Hematopoietic multipotent progenitor cell treated with erythropoietin and hydrocortisone succinate and interleukin-3 and kit ligand, for 6 days (in vitro differentiated cells): ENCODE measurements around the gene PDE6B.

Experiments used
- DNase-seq: peaks from one replicate; pipeline ENCODE4 v3.0.0-alpha.2; 2015

PDE6B gene

DNA sequence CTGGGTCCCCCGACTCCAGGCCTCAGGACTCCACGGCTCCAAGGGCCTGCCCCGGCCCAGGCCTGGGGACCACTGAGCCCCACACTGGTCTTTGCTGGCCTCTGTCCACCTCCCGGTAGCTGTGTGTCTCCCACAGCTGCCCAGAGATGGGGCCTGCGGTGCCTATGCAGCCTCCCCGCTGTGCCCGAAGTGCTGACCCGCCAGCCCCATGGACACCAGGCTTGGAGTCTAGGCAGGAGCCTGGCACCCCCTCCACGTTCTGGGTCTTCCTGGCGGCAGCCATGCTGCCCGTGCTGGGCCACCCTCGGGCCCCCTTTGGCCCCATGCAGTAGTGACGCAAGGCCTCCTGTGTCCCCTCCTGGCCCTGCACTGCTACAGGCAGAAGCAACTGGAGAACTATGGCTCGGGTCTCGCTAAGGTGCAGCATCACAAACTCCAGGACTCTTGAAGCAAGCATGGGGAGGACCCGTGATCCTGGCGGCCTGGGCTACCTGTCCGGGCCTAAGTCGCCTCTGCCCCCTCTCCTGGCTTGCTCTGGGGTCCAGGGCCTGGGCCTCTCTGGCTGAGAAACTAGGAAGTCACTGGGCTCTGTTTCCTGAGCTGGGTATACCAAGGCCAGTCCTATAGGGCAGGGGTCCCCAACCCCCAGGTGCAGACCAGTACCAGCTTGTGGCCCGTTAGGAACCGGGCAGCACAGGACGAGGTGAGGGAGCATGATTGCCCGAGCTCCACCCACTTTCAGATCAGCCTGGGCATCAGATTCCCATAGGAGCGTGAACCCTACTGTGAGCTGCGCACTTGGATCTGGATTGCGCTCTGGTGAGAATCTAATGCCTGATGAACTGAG lies 49.9 kb downstream of the PDE6B start:
- peak; percentile 43 for DNase-seq

DNA sequence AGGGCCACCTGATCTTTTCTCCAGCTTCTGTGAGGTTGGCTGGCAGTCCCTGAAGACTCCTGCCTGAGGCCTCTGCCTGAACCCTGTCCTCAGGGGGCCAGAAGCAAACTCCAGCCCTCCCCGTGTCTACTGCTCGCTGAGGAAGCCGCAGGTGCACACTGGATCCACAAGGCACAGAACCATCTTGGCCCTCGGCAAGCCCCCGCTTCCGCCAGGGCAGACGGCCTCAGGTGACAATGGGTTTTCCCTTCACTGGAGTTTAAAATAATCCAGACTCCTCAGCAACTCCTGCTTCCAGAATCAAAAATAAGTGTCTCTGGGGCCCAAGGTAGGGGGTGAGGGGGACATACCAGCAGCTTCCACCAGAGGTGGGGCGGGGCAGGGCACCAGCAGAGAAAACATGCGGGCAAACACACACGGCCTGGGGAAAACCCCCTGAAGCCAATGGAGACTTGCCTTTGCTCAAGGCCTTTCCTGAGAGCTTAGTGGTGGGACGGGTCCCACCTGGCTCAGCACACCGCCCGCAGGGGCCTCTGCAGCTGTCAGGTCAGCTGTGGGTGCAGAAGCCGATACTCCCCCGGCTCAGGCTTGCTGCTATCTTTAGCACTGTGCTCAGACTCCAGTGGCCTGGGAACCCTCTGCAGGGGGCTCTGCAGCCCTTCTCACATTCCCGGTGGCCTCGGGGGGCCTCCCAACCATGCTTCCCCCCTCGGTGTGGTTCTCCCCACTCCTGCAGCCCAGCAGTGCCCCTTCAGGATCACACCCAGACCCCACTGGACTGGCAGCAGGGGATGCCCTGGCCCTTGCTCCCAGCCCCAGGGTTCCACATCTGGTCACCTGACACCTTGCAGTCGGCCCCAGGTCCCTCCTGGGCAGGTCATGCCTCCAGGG lies 50.9 kb downstream of the PDE6B start:
- no peak for DNase-seq

GRCh38 chr4:676871-677235 lies 51.5 kb downstream of the PDE6B start:
- DNase-seq: no peak

DNA sequence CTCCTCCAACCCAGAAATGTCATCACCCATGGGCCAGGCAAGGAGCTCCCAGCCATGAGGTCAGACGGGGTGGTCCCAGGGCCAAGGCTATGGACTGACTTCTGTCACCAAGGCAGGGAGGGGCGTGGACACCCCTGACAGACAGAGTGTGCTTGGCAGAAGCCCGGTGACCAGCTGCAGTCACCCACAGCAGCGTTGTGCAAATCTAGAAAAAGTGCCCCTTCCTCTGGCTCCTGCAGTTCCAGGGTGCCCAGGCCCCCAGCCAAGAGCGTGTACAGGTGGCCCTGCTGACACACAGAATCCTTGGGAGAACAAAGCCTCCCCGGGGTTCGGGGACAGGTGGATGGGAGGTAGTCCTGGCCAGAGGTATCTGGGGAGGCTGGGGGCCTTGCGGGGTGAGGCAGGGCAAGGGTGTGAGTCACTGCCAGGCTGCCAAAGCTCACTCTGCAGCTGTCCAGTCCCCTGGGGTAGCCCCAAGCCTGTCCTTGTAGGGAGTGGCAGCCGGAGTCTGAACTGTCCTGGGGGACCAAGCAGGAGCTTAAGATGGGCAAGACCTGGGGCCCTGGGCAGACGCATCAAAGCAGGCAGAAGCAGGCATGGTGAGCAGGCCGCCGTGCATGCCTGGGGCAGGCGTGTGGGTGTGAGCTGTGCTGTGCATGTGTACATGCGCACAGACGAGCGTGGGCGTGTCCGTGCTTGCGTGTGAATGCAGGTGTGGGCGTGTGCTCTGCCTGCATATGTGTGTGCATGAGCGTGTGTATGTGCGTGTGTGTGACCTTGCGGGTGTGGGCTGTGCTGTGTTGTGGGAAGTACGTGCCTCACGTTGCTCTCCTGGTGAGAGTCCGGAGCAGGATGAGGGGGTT lies 52.3 kb downstream of the PDE6B start:
- DNase-seq: no peak

- no peak for DNase-seq
Observed at GRCh38 chr4:678331-679103, 53.1 kb downstream of the PDE6B start.

- no peak for DNase-seq
Observed at GRCh38 chr4:679104-679481, 53.7 kb downstream of the PDE6B start.

- no peak for DNase-seq
Observed at GRCh38 chr4:679629-680028, 54.3 kb downstream of the PDE6B start.

DNA sequence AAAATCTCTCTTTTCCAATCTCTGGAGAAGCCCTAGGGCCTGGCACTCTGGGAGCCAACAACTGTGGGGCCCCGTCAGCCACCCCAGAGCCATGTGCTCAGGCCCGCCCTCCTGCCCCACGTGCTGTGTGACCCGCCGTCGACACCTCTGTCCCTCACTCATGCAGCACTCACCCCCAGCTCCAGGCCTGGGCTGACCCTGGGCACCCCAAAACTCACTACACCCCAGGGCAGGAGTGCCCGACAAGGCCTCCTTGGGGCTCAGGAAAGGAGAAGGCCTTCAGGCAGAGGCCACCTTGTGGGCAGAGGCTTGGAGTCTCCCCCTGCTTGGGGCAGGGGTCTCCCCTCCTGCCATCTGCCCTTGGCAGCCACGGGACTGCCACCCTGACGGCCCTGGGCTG lies 54.7 kb downstream of the PDE6B start:
- no peak for DNase-seq

GRCh38 chr4:680551-680927 lies 55.2 kb downstream of the PDE6B start:
- DNase-seq: no peak

DNA sequence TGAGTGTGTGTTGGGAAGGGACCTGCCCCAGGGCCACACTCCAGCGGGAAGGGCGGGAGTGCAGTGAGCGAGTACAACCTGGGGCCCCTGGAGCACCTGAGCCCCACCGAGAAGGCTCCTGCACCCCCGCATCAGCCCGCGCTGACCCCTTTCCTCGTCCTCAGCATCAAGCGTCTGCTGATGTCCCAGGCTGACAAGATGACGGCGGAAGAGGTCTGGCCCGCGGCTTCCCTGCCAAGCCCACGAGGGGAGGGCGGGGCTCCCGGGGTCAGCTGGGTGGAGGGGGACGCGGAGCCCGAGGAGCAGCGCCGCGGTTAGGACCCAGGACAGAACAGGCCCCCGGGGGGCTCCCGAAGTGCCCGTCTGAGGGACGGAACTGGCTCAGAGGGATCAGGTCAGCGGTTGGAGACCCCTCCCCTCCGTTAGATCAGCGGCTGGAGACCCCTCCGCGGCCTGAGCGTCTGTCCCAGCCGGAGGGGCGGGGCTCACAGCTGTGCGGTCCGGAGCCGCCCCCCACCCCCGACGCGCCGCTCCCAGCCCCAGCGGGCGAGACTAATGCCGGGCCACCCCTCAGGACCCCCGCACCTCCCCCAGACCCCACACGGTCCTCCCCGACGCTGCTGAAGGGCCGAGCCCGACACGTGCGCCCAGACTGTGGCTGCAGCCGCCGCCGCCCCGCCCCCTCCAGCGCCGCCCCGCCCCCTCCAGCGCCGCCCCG lies 55.7 kb downstream of the PDE6B start:
- peak; percentile 88 for DNase-seq

- no peak for DNase-seq
Observed at GRCh38 chr4:681736-682451, 56.5 kb downstream of the PDE6B start.

DNA sequence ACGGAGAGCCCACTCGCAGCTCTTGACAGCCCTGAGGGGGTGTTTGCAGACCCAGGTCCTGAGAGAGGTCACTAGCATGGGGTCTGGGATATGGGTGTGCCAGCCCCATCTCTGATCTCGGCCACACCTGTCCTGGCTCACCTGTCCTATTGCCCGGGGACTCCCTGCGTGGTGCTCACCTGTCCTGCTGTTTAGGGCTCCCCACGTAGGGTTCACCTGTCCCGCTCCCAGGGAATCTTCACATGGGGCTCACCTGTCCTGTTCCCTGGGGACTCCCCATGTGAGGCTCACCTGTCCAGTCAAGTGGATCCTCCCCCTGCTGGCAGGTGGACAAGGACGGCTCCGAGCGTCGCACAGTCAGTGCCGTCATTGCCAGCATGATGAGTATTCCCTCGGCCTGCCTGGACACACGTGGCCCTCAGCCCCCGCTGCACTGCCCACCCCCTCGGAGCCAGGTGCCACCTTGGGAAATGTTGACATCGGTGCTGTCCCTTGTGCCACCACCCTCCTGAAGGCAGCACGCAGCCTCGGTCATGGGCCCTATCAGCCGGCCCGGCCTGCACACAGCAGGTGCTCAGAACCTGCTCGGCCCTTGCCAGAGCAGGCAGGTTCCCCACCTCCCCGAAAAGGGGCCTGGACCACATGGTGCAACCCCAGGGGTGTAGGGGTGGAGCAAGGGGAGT lies 57.3 kb downstream of the PDE6B start:
- no peak for DNase-seq

- no peak for DNase-seq
Observed at GRCh38 chr4:683247-683897, 58.0 kb downstream of the PDE6B start.

DNA sequence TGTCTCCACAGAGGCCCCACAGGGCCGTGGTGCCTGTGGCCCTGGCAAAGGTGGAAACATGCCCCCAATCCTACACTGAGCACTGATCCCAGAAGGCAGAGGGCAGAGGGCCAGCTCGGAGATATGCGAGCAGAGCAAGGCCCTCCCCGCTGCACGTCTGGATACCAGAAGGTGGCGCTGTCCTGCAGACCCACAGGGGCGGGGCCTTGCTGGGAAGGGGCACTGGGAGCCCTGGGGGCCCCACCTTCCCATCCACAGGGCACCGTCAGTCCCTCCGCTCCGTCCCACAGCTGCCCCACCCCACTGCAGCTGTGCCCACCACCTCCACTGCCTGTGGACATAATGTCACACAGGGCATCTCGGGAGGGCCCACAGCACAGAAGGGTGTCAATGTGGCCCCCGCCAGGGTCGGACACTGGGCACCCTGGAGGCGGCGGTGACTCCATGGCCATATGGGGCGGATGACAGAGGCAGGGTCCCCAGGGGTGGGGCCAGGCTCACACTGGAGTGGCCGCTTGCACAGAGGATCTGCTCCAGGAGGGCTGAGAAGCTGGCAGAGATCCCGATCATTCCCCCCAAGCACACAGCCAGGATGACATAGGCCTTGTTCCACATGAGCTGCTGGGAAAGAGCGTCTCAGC lies 58.7 kb downstream of the PDE6B start:
- peak; percentile 86 for DNase-seq

- DNase-seq: peak; percentile 2
Observed at GRCh38 chr4:684623-685327, 59.4 kb downstream of the PDE6B start.

GRCh38 chr4:685679-686412 lies 60.5 kb downstream of the PDE6B start:
- DNase-seq: no peak

DNA sequence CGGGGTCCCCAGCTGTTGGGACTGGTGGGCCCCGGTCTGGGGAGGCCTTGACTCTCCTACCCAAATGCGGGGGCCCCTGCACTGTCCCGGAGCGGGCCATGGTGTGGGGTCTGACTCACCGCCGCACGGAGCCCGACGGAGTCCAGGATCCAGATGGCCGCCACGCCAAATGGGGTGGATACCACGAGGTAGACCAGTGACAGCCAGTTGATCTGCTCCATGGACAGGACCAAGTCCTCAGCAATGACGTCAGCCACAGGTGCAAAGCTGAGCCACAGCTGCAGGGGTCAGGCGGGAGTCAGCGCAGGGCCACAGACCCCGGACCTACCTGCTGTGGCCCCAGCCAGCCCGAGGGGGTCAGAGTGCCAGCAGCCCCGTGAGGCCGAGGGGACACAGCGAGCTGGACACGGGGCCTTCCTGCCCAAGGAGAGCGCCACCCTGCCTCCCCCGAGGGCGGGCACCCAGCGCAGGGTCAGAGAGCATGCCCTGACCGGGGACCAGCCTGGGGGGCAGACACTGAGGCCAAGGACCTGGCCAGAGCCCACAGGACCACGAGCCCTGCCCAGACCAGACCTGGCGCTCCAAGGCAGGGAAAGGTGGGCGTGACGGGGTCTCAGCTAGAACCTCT lies 61.2 kb downstream of the PDE6B start:
- DNase-seq: no peak
